ENCODE results near the gene RHBDD2.

DNA sequence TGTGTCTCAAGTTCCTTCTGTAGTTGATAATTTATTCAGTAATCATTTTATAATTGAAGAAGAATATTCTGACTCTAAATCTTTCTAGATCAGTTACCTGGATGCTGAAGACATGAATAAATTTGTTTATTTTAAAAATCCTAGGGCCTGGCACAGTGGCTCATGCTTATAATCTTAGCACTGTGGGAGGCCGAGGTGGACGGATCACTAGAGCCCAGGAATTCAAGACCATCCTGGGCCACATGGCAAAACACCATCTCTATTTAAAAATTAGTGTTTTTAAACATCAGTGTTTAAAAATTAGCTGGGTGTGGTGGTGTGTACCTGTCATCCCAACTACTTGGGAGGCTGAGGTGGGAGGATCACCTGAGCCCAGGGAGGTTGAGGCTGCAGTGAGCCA, 45.4 kb downstream of the RHBDD2 start:
- no peak for TF ChIP-seq POLR2A (IDR thresholded peaks at IDR 0.05)
- TF ChIP-seq EP300 (IDR thresholded peaks at IDR 0.05), result no peak
- TF ChIP-seq, protein P1, sequence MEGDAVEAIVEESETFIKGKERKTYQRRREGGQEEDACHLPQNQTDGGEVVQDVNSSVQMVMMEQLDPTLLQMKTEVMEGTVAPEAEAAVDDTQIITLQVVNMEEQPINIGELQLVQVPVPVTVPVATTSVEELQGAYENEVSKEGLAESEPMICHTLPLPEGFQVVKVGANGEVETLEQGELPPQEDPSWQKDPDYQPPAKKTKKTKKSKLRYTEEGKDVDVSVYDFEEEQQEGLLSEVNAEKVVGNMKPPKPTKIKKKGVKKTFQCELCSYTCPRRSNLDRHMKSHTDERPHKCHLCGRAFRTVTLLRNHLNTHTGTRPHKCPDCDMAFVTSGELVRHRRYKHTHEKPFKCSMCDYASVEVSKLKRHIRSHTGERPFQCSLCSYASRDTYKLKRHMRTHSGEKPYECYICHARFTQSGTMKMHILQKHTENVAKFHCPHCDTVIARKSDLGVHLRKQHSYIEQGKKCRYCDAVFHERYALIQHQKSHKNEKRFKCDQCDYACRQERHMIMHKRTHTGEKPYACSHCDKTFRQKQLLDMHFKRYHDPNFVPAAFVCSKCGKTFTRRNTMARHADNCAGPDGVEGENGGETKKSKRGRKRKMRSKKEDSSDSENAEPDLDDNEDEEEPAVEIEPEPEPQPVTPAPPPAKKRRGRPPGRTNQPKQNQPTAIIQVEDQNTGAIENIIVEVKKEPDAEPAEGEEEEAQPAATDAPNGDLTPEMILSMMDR (IDR thresholded peaks at IDR 0.05), result no peak

Measured in tibial nerve (tissue), 4 donors.